ENCODE results near the gene PSAP.

The PSAP gene

GRCh38 chr10:71790749-71791440 is 60.2 kb downstream of the PSAP start:
- H3K27ac ChIP-seq = no peak overlapping the region
- TF ChIP-seq CTCF (conservative IDR thresholded peaks at IDR 0.05) = no peak

- TF ChIP-seq CTCF (conservative IDR thresholded peaks at IDR 0.05) = no peak
- no peak overlapping the region for H3K27ac ChIP-seq
These were observed 61.2 kb downstream of the PSAP start for GRCh38 chr10:71789871-71790270.

- TF ChIP-seq CTCF (conservative IDR thresholded peaks at IDR 0.05) = no peak
- no peak overlapping the region for H3K27ac ChIP-seq
These were observed 62.1 kb downstream of the PSAP start for GRCh38 chr10:71788954-71789353.

GRCh38 chr10:71784679-71785272 is 66.3 kb downstream of the PSAP start:
- TF ChIP-seq CTCF (conservative IDR thresholded peaks at IDR 0.05) = no peak
- H3K27ac ChIP-seq = no peak overlapping the region

- TF ChIP-seq CTCF (conservative IDR thresholded peaks at IDR 0.05) = no peak
- H3K27ac ChIP-seq = no peak overlapping the region
These were observed 67.0 kb downstream of the PSAP start for GRCh38 chr10:71783917-71784678.

- no peak for TF ChIP-seq CTCF (conservative IDR thresholded peaks at IDR 0.05)
These were observed 68.0 kb downstream of the PSAP start for GRCh38 chr10:71782917-71783490.

More at GRCh38 chr10:71782917-71783490, 68.0 kb downstream of the PSAP start:
- H3K27ac ChIP-seq = no peak overlapping the region
